ENCODE results near the gene PATJ.
"Not testable (repeated sequence)": the region's sequence is repeated elsewhere in the genome, so short reads cannot be mapped to it uniquely, and the experiment has no call there.

The PATJ gene

DNA sequence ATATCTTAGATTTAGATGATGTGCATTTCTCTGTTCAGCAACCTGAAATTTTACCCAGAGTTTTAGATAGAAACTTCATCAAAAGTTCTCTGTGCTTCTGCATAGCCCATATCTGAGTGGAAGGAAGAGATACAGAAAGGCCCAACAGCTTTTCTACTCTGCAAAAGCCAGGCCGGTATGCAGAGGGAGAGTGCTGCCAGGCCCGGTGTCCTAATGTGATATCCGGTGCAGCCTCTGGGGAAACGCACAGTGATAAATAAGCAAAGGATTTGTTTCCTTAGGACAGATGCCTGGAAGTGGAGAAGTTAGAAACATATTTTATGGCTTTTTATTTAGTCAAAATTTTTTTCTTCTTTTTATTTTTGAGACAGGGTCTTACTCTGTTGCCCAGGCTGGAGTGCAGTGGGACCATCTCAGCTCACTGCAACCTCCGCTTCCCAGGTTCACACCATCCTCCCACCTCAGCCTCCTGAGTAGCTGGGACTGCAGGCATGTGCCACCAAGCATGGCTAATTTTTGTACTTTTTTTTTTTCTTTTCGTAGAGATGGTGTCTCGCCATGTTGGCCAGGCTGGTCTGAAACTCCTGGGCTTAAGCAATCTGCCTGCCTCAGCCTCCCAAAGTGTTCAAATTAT is 145.8 kb downstream of the PATJ start:
- DNase-seq: no peak

DNA sequence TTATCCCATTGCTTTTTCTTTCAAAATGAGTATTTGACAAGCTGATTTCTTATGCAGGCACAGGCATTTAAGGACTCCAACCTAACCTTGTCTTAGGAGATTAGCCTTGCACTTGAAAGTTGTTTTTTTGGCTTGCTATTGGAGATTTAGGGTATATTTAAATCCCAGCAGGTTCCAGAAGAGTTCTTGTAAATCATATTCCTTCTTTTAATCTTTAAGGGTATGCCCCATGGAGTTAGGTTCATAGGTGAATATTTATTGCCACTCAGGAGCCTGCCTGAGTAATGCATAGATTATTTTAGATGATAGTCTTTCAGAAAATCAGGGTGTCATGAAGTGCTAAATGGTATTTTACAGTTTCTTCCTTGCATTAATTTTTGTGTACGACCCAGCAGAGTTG is 146.5 kb downstream of the PATJ start:
- no peak for DNase-seq

DNA sequence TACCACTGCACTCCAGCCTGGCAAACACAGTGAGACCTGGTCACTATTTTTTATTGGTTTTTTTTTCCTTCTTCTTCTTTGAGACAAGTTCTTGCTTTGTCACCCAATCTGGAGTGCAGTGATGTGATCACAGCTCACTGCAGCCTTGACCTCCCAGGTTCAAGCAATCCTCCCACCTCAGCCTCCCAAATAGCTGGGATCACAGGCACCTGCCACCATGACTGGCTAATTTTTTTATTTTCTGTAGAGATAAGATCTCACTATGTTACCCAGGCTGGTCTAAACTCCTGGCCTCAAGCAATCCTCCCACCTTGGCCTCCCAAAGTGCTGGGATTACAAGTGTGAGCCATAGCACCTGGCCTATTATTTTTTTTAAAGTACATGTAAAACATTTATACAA is 148.2 kb downstream of the PATJ start:
- not testable (repeated sequence) for DNase-seq

DNA sequence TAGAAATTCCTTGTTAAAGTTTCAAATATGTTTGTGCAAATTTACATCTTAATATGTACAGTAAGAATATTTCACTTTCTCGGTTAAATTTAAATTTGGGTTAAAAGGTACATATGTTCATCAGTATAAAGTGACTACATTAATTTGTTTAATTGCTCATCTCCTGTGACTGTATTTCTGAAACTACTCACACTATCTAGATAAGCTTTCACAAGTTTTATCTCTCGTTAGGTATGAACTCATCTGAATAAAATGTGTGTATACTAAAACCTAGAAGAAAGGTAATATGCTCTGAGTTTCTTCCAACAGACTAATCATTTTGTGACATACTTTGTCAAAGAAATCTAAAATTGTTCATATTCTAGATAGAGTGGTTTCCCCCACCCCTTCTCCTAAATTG is 150.7 kb downstream of the PATJ start:
- no peak for DNase-seq

DNA sequence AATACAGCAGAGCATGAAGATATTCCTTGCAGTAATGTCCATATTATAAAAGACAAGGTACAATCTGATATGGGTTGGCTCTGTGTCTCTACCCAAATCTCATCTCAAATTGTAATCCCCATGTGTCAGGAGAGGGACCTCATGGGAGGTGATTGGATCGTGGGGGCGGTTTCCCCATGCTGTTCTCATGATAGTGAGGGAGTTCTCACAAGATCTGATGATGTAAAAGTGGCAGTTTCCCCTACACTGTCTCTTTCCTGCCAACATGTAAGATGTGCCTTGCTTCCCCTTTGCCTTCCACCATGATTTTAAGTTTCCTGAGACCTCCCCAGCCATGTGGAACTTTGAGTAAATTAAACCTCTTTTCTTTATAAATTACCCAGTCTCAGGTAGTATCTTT is 152.0 kb downstream of the PATJ start:
- DNase-seq: not testable (repeated sequence)

DNA sequence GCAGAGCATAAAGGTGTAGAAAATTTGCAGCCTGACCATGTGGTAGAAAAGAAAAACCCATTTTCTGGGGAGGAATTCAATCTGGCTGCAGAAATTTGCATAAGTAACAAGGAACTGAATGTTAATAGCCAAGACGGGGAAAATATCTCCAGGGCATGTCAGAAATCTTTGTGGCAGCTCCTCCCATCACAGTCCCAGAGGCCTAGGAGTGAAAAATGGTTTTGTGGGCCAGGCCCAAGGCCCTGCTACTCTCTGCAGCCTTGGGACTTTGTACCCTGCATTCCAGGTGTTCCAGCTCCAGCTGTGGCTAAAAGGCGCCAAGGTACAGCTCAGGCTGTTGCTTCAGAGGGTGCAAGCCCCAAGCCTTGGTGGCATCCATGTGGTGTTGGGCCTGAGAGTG is 152.9 kb downstream of the PATJ start:
- DNase-seq: no peak

DNA sequence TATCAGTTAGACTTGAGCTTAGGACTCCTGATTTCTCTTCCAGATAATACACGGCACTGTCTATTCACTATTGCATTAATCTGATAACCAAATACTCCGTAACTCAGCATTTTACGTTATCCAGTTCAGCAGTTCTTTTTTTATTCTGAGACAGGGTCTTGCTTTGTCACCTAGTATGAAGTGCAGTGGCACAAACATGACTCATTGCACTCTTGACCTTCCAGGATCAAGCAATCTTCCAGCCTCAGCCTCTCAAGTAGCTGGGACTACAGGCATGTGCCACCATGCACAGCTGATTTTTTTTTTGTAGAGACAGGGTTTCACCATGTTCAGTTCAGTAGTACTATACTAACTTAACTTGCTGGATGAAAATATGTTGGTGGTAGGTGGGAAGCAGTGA is 156.4 kb downstream of the PATJ start:
- DNase-seq: no peak

DNA sequence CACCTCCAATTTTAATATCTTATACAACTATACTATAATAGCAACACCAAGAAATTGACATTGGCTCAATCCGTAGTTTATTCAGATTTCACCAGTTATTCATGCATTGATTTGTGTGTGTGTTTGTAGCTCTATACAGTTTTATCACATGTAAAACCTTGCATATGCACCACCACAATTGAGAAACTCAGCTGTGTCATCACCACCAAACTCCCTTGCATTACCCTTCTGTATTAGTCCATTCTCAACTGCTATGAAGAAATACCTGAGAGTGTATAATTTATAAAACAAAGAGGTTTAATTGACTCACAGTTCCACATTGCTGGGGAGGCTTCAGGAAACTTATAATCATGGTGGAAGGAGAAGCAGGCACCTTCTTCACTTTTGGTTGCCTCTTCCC is 162.1 kb downstream of the PATJ start:
- DNase-seq: no peak

DNA sequence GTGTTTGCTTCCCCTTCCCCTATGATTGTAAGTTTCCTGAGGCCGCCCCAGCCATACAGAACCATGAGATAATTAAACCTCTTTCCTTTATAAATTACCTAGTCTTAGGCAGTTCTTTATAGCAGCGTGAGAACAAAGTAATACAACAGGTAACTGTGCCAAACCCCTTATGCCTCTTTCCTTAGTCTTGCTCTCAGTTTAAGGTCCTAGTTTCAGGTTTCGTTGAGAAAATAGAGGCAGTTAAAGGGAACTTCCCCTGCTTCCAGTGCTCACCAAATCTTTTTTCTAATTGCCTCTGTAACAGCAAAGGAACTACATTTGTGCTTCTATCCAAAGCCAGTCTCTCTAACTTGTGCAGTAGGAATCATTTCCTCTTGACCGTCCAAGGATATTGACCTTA is 164.8 kb downstream of the PATJ start:
- no peak for DNase-seq

DNA sequence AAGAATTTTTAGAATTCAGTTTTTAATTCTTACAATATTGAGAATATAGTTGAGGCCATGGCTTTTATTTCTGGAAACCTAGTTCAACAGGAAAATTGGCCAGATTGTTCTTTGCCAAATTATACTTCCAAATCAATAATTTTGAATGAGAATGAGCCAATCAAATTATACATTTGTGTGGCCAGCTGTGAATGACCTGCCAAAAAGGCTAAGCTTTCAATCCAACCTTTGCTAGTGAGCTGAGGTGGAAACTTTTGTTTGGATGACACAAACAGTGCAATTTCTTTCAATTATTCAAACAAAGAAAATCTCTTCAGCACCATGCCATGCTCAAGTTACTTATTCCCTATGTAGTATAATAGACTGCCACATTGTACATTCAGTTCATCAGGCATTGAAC is 167.8 kb downstream of the PATJ start:
- DNase-seq: no peak

DNA sequence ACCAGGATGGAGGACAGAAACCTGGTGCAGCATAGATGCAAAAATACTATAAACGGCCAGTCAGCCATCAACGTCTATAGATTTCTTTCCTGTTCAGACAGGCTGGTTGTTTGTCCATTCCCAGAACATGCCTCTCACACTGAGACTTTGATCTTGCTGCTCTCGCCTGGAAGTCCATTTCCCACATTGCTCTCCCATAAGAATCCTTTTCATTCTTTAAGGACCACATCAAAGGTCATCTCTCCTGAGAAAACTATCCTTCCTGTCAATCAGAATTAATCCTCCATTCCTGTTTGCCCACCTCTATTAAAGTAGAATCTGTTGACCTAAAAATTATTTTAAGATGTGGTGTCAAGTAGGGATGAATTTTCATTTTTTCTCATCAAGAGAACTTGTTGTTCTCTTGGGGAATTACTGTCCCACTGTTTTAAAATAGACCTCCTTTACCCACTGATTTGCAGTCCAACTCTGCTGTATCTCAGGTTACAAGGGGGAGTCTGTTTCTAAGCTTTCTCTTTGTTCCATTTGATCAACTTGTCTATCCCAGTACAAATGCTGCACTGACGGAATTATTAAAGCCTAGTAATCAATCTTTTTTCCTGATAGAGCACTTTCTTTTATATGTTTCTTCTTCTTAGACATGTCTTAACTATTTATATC is 172.7 kb downstream of the PATJ start:
- no peak for DNase-seq

DNA sequence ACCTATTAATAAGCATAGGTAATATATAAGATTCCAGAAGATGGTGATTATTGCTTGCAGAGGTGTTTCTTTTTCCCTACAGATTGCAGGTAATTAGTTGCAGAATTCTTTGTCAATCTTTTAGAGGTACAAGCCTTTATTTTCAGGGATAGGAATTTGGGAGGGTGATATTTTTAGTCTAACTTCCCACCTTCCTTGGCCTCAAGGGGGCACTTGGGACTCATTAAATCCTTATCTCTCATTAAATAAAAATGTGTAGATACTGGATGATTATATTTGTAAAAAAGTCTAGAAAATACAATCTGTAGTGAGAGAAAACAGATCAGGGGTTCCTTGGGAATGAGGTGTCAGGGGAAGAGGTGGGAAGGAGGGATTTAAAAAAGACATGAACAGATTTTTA is 179.2 kb downstream of the PATJ start:
- no peak for DNase-seq

DNA sequence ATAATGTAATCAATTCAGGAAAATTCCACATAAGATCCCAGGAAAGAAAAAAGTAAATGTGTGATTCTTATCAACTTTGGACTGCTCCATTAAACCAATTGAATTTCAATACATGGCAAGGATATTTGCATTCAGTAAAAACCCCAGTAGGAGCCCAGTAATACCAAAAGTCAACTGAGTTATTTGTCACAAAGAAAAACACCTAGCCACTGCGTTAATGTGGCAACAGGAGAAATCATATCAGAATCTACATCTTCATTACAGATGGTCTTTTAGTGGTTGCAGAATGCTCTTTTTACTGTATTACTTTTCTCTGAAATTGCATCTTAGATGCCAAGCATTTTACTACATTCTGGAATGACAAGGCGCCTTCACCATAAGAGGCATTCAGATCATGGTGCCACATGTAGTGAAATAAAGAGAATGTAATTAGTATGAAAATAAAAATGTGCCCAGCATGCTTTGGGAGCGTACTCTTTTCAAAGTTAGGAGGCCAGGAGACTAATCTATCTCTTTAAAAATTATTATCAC is 180.7 kb downstream of the PATJ start:
- DNase-seq: no peak

DNA sequence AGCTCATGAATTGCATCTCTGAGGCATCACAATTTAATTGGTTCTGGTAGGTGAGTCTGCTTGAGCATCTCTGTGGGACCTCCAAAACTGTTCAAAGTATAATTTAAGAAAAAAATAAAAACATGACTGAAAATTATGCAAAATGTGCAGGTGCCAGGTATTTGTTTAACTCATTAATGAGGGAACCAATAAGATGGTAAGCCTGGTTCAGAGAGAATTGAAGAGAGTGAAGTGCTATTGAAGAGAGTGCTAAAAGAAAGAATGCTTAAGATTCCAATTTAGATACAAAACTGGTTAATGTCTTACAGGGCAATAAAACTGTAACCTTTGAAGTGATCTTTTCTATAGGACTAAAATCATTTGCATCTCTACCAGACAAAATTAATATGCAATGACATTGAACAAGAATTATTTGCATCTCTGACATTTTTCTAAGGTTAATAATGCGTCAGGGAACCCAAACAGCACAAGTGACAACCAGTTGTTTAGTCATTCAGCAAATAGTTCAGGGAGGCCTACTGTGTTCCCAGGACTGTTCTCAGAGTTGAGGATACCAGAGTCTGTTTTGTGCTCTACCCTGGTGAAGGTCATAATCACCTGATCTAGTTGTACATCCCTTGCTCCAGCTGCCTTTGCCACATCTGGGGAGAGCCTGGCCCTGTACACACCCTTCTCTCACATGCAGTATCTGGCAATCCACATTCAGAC is 183.5 kb downstream of the PATJ start:
- no peak for DNase-seq

DNA sequence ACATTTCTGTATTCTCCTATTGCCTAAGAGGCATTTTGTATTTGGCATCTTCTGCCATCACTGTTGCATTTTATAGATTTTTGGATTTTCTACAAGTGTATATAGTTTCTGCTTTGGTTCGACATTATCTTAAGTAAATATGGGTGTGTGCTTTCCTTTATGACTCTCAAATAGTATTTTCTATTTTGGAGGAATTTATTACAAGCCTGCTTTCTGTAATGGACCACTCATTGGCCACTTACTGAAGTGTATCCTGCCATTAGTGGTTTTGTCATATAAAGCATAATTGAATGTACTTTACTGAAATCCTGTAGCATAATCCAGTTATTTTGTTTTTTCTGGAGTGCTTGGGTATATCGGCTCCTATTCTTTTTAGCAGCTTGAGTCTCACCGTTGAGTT is 184.3 kb downstream of the PATJ start:
- DNase-seq: no peak

DNA sequence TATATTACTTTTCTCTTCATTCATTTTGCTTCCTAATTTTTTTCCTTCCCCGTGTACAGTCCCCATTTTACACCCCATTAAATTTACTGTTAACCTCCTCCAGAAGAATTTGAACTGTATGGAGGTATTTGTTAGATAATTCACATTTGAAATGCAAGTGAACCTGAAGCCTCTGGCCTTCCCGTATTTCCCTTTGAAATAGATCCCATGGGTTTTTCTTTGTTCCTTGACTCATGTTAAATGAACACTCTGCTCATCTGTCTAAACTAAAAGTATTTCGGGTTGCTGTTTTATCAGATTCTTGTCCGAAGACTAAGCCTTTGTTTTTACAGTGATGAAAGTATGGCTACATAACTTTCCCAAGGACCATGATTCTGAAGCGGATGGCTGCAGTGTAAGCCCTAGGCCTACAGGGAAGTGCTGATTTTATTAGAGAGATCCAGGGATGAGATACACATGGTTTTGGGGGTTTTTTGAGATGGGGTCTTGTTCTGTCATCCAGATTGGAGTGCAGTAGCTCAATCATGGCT is 187.9 kb downstream of the PATJ start:
- DNase-seq: no peak

DNA sequence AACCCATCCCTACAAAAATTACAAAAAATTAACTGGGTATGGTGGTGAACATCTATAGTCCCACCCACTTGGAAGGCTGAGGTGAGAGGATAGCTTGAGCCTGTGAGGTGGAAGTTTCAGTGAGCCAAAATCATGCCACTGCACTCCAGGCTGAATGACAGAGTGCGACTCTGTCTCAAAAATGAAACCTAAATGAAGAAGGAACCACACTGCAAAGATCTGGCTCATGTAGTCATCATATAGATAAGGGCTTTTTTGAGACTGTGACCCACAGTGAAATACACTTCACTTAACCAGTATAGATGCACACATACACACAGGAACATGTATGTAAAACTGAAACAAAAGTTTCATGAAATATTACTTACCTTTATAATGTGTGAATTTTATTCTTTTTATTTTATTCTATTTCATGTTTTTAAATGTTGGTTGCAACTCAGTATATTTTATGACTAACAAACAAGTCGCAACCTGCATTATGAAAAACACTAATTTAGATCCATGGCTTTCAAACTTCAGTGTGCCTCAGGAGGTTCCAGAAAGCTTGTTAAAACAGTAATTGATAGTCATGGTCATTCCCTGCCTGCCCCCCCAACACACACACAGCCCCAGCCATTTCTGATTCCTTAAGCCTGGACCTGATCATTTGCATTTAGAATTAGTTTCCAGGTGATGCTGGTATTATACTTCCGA is 189.5 kb downstream of the PATJ start:
- no peak for DNase-seq

DNA sequence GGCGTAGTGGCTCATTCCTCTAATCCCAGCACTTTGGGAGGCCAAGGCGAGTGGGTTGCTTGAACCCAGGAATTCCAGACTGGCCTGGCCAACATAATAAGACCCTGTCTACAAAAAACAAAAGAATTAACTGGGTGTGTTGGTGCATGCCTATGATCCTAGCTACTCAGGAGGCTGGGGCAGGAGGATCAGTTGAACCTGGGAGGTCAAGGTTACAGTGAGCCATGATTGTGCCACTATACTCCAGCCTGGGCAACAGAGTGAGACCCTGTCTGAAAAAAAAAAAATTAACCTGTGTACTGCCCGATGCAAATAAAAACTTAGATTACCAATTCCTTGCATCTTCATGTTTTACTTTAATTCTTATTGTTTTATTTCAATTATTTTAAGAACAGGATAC is 193.2 kb downstream of the PATJ start:
- no peak for DNase-seq

DNA sequence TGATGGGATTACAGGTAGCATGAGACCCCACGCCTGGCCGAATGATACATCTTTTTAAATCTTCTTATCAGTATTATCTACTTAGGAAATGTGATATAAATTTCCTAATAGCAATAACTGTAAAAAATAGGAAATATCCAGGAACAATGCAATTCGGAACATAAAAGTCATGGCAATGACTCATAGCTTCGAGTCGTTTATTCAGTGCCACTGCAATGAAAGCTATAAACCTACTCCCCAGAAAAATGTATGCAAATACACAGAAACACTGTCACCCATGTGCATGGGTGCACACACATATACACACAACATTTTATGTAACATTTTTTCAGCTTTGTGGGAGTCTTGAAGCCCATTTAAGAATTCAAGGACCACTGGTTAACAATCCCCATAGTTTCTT is 194.6 kb downstream of the PATJ start:
- DNase-seq: no peak

DNA sequence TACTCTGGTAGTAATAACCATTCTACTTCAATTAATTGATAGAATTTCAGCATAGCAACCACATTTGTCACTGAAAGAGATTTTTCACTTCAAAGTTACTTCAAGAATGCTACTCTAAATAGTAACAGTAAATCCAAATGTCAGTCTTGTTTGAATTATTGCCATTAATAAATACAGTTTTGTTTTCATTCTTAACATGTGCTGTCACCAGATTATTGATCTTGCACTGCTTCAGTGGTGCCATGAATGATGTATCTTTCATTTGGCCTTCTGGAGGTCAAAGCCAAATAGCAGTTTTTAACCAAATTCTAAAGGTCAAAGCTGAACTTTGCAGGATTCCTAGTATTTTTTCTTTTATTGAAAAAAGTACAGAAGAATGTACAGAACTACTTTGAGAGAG is 199.5 kb downstream of the PATJ start:
- no peak for DNase-seq

DNA sequence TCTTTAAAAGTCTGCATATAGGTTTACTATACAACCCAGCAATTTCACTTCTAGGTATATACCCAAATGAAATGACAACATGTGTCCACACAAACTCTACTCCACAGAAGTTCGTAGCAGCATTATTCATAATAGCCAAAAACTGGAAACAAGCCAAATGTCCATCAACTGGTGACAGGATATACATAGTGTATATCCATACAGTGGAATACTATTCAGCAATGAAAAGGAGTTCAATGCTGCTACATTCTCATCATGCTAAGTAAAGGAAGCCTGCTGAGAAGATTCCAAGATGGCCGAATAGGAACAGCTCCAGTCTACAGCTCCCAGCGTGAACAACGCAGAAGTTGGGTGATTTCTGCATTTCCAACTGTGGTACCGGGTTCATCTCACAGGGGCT is 200.6 kb downstream of the PATJ start:
- no peak for DNase-seq

DNA sequence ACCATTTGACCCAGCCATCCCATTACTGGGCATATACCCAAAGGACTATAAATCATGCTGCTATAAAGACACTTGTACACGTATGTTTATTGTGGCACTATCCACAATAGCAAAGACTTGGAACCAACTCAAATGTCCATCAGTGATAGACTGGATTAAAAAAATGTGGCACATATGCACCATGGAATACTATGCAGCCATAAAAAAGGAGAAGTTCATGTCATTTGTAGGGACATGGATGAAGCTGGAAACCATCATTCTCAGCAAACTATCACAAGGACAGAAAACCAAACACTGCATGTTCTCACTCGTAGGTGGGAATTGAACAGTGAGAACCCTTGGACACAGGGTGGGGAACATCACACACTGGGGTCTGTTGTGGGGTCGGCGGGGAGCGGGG is 206.4 kb downstream of the PATJ start:
- not testable (repeated sequence) for DNase-seq

DNA sequence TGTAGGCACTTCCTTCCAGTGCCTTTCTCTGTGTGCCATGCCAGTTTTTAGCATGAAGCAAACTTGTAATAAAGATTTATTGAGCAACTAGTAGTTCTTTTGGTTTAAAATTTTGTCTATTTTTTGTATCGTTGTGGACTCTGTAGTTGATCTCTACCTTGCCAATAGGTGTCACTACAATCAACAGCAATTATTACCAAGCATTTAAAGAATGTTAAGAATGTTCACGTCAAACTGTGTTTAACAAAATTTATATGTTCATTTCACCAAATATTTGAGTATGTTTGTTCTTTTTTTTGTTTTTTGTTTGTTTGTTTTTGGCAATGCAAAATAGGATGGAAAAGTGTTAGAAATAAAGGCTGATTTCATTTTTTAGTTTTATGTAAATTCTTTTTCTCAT is 208.1 kb downstream of the PATJ start:
- DNase-seq: no peak
